ENCODE measurements around the gene RCSD1.

The RCSD1 gene

GRCh38 chr1:167748906-167749305 lies 118.9 kb downstream of the RCSD1 start:
- ChIA-PET CTCF (interaction anchor here (0.7 to 1.4 kb wide), 2 partner anchors 34 to 48 kb away, joined by 3 read pairs; no protein-coding TSS in a partner anchor), POLR2A (no interaction called here)
- TF ChIP-seq CTCF (IDR thresholded peaks at IDR 0.05; ENCODE audit: insufficient read depth, low read length, missing control alignments): no peak
- H3K4me3 ChIP-seq (ENCODE audit: low read depth, low read length): no peak overlapping the region
- no peak for DNase-seq (ENCODE audit: low read depth, low spot score)

GRCh38 chr1:167749741-167750140 lies 119.7 kb downstream of the RCSD1 start:
- ChIA-PET CTCF (interaction anchor here (1.4 kb wide), 1 partner anchor 35 kb away, joined by 3 read pairs; no protein-coding TSS in a partner anchor), POLR2A (no interaction called here)
- no peak overlapping the region for H3K4me3 ChIP-seq (ENCODE audit: low read depth, low read length)
- DNase-seq (ENCODE audit: low read depth, low spot score): no peak
- no peak for TF ChIP-seq CTCF (IDR thresholded peaks at IDR 0.05; ENCODE audit: insufficient read depth, low read length, missing control alignments)

- DNase-seq (ENCODE audit: low read depth, low spot score): no peak
- ChIA-PET POLR2A (no interaction called here), CTCF (no interaction called here)
- no peak for TF ChIP-seq CTCF (IDR thresholded peaks at IDR 0.05; ENCODE audit: insufficient read depth, low read length, missing control alignments)
- no peak overlapping the region for H3K4me3 ChIP-seq (ENCODE audit: low read depth, low read length)
These were observed 120.6 kb downstream of the RCSD1 start for GRCh38 chr1:167750641-167751040.

- no peak overlapping the region for H3K4me3 ChIP-seq (ENCODE audit: low read depth, low read length)
- CTCF ChIA-PET: interaction anchor here (1.6 kb wide), 1 partner anchor 37 kb away, joined by 6 read pairs; no protein-coding TSS in a partner anchor
- POLR2A ChIA-PET: no interaction called here
- TF ChIP-seq CTCF (IDR thresholded peaks at IDR 0.05; ENCODE audit: insufficient read depth, low read length, missing control alignments): no peak
- no peak for DNase-seq (ENCODE audit: low read depth, low spot score)
These were observed 121.6 kb downstream of the RCSD1 start for GRCh38 chr1:167751676-167752075.

GRCh38 chr1:167752219-167752985 lies 122.4 kb downstream of the RCSD1 start:
- H3K4me3 ChIP-seq (ENCODE audit: low read depth, low read length): no peak overlapping the region
- DNase-seq (ENCODE audit: low read depth, low spot score): no peak
- no peak for TF ChIP-seq CTCF (IDR thresholded peaks at IDR 0.05; ENCODE audit: insufficient read depth, low read length, missing control alignments)
- CTCF ChIA-PET: interaction anchor here (0.8 to 1.6 kb wide), 4 partner anchors 9 to 47 kb away, joined by 3 to 6 read pairs (median 3); no protein-coding TSS in a partner anchor
- POLR2A ChIA-PET: no interaction called here

GRCh38 chr1:167755654-167756053 lies 125.6 kb downstream of the RCSD1 start:
- TF ChIP-seq CTCF (IDR thresholded peaks at IDR 0.05; ENCODE audit: insufficient read depth, low read length, missing control alignments): no peak
- ChIA-PET CTCF (interaction anchor here (1.3 kb wide), 1 partner anchor 16 kb away, joined by 3 read pairs; no protein-coding TSS in a partner anchor), POLR2A (interaction anchor here (0.7 kb wide), 1 partner anchor 35 kb away, joined by 3 read pairs; no protein-coding TSS in a partner anchor)
- DNase-seq (ENCODE audit: low read depth, low spot score): no peak
- H3K4me3 ChIP-seq (ENCODE audit: low read depth, low read length): no peak overlapping the region

Data from AG04449 (cell line).